ENCODE measurements around the gene HES6.

Gene HES6

GRCh38 chr2:238252766-238253630 is 13.2 kb upstream of the HES6 start:
- DNase-seq: no peak

- no peak for DNase-seq
These were observed 12.1 kb upstream of the HES6 start for GRCh38 chr2:238251986-238252385.

GRCh38 chr2:238251331-238251730 is 11.5 kb upstream of the HES6 start:
- no peak for DNase-seq

- DNase-seq: no peak
These were observed 11.1 kb upstream of the HES6 start for GRCh38 chr2:238250896-238251295.

DNA sequence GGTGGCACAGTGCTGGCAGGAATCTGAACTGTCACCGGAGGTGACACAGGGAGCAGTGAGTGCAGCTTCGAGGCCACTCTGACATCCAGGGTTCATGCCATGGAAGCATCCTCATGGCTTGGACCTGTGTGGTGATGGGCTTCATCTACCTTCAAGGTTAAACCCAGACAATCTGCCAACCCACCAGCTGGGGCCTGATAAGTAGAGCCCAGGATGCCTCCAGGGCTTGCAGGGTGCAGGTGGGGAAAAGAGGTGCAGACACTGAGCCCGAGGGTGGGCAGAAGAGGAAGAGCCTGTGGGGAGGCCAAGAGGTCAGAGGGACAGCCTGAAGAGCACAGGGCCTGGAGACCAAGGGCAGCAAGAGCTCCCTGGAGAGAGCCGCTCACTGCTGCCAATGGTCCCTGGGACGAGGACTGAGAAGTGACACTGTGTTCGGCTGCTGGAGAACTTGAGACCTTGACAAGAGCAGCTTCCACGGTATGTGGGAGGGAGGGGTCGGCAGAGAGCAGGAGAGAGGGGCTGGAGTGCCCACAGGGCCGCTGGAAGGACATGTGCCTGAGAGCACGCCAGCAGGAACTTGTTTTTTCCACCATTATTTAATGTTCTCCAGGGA is 8.1 kb upstream of the HES6 start:
- DNase-seq: no peak

DNA sequence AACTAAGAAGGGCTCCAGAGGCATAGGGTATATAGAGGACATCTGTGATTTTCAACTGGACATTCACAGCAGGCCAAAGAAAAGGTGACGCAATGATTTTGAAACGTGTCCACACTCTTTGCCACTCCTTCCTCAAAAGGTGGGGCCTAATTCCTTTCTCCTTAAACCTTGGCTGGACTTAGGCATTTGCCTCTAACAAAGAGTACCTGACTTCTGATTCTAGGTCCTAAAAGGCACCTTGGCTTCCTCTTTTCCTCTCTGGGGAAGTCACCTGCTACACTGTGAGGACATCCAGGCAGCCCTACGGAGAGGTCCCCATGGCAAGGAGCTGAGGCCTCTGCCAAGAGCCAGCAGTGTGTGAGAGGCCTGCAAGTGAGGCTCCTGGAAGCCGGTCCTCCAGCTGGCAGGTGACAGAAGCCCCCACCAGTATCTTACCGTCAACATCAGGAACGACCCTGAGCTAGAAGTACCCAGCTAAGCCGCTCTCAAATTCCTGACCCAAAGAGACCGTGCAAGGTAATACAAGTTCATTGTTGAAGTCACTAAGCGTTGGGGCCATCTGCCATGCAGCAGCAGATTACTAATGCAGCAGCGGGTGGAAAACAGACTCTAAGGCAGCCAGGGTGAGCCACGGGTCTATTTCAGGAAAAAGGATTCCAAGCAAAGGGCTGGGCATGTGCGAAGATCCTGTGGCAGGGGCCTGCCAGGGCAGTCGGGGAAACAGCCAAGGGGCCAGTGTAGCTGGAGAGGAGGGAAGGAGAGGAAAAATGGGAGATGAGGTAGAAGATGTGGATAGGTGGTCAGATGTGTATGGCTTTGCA is 7.4 kb upstream of the HES6 start:
- no peak for DNase-seq

DNA sequence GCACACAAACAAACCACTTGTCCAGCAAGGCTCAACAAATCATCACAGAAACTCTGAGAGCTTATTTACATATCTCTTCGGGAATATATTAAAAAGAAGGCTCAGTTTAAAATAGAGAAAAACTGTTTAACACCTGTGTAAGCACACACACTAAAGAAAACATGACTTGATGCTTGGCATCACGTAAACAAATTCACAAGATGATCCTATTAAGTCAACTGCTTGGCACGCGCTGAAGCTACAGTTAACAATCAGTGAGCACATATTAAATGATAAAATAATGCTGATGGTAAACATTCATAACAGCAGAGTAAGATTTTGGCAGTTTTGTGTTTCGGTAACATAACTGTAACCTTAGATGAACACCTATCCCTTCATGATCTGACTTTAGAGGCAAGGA is 4.3 kb upstream of the HES6 start:
- DNase-seq: peak in 1 of 2 experiments; percentile 22

DNA sequence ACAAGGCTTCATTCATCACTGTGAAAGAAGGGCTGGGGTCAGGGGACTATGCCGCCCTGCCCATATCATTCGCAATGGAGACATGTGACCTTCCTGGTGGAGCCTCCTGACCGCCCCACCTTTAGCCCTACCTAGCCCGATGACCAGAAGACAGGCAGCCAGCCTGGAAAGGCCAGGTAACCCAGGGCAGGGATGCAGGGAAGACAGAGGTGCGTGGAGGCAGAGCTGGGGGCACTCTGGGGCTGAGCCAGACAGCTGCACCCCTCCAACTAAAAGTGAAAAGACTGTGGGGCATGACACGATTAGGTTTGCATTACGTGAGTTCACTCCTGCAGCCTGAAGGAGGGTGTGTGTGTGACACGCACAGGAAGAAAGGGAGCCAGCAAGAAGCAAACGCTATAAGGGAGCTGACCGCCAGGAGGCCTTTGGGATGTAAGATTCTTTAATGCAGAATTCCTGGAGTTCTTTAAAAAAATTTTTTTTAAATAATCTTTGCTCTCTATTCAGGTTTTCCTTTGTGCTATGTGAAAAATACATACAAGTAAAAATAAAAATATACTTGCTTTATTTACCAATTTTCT is 3.7 kb upstream of the HES6 start:
- peak in 1 of 2 experiments; percentile 44 for DNase-seq

DNA sequence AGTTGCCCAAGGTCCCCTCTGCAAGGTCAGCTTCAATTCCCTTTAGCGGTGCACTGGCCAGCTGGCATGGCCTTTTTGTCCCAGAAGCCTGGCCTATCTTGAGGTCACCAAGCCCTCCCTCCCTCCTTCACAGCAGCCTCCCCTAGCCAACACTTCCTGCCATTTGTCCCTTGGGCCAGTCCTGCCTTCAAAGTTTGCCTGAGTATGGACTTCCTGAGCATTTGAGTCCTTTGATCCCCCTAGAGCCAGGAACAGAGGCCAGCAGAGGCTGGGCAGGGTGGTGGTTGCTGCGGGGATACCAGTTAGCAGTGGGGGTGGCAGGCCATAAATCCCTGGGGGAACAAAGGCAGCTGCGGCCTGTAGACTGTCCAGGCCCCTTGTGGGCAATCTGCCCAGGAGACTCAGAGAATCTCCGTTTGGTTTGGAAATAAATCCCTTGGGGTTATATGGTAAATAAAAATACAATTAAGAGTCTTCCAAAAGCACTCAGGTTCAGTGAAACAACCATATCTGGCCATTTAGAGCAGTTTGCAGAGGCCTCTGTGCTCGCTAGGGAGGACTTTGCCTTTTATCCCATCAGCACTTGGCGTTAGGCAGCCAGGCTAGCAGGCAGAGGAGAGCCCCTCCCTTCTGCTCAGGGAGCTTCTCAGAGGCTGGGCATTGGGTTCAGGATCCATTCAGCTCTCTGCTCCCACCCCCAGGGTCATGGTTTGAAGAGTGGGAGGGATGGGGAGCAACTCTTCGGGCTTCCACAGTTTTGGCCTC is 3.1 kb upstream of the HES6 start:
- peak; percentile 39 to 72 for DNase-seq

GRCh38 chr2:238241970-238242369 is 2.1 kb upstream of the HES6 start:
- DNase-seq: no peak

DNA sequence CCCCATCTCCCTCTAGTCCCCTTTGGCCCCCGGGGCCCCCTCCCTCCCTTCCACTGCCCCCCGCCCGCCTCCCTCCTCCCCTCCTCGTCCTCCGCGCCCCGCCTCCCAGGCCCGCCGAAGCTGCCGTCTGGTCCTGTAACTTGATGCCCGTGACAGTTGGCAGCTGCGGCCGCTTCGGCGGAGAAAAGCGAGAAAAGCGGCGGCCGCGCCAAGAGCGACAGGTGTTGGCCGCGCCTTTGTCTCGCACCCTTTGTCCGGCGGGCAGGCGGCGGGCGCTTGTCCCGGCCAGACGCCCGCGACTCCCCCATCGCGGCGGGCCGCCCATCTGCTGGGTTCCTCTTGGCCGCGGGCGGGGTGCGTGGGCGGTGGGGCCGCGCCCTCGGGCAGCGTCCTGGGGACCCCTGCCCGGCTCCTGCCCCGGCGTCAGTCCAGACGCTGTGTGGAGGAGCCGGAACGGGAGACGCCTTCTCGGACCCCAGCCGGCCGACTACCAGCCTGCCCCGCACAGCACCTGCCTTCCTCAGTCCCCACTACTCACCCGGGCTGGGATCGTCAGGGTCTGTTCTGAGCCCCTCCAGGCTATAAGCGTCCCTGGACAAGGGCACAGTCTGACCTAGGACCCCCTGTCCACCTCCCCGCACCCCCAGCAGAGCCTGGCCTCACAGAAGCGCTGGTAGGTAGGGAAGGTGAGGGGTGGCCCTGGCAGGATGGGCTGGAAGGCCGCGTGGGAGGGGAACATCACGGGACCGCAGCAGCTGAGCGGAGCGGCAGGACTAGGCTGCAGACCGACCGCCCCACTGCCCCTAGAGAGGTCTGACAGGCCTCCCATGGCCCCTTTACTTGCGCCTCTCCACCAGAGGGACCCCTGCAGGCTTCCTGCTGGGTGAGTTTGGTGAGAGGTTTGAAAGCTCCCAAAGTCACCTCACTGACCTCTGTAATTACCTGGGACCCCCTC is 1.2 kb upstream of the HES6 start:
- peak; percentile 87 to 98 for DNase-seq

DNA sequence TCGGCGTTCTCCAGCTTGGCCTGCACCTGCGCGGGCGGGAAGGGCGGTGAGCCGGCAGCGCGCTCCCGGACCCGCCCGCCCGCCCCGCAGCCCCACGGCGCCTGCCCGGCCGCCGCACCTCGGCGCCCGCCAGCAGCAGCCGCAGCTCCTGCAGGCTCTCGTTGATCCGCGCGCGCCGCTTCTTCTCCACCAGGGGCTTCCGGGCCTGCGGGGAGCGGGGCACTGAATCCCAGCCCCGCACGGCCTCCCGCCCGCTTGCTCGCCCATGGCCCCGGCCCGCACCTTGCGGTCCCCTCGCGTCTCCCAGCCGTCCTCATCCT is 335 bp downstream of the HES6 start:
- no peak for DNase-seq

GRCh38 chr2:238238766-238239542 is 884 bp downstream of the HES6 start:
- peak in 1 of 2 experiments; percentile 78 for DNase-seq

GRCh38 chr2:238238311-238238765 is 1.5 kb downstream of the HES6 start:
- DNase-seq: peak in 1 of 2 experiments; percentile 45

GRCh38 chr2:238237431-238238135 is 2.3 kb downstream of the HES6 start:
- peak in 1 of 2 experiments; percentile 41 for DNase-seq

DNA sequence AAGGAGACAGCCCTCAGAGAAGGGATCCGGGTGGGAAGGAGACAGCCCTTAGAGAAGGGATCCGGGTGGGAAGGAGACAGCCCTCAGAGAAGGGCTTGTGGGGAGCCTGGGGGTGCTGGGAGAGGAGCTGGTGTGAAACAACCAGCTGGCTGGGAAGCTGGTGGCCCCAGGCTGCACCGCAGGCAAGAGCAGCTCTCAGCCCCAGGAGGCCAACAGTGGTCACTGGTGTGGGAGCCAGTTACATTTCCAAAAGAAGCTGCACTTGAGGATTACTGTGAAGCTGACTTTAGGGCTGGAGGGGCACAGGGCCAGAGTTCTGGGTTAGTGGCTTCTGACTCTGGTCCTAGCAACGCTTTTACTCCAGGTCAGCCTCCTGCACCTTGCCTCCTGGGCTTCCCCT is 3.3 kb downstream of the HES6 start:
- peak in 1 of 2 experiments; percentile 37 for DNase-seq

DNA sequence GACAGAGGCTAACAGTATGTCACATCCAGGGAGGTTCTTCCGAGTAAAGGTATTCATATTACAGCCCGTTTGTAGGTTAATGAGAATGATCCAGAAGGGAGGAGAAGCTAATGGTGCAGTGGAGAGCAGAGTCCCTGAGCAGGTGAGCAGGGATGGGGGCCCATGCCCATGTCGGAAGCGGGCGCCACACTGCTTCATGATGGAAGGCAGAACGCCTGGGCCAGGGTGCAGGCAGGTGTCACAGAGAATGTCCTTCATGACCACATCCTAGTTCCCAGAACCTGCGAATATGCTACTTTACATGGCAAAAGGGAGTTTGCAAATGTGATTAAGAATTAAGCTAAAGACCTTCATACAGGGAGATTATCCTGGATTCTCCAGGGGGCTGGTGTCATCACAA is 4.0 kb downstream of the HES6 start:
- no peak for DNase-seq

- no peak for DNase-seq
These were observed 4.5 kb downstream of the HES6 start for GRCh38 chr2:238235331-238235732.

GRCh38 chr2:238233625-238234024 is 6.2 kb downstream of the HES6 start:
- DNase-seq: no peak

DNA sequence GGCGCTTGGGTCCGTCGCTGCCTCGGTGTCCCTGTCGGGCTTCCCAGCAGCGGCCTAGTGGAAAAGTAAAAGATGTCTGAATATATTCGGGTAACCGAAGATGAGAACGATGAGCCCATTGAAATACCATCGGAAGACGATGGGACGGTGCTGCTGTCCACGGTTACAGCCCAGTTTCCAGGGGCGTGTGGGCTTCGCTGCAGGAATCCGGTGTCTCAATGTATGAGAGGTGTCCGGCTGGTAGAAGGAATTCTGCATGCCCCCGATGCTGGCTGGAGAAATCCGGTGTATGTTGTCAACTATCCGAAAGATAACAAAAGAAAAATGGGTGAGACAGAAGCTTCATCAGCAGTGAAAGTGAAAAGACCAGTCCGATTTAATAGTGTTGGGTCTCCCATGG is 8.0 kb downstream of the HES6 start:
- no peak for DNase-seq

Data from NCI-H526 (cell line).